Measurements from ENCODE around the gene PIK3C2B.

- TF ChIP-seq CTCF (IDR thresholded peaks at IDR 0.05; ENCODE audit: poor library complexity, severe bottlenecking), result no peak
- no peak for TF ChIP-seq REST (IDR thresholded peaks at IDR 0.05; ENCODE audit: borderline replicate concordance)
- no peak for TF ChIP-seq EZH2 (IDR thresholded peaks at IDR 0.05; ENCODE audit: borderline replicate concordance, insufficient read depth, low read length, poor library complexity, severe bottlenecking)
- TF ChIP-seq EP300 (conservative IDR thresholded peaks at IDR 0.05; ENCODE audit: poor library complexity, severe bottlenecking), result no peak
- no peak for TF ChIP-seq POLR2AphosphoS5 (IDR thresholded peaks at IDR 0.05)
Observed at GRCh38 chr1:204523605-204524215, 29.1 kb upstream of the PIK3C2B start.

Data from neural cell (in vitro differentiated cells).